Measurements from ENCODE around the gene INS. TPM values are rescaled to one million over a fixed set of nuclear protein-coding genes. Genes with fewer than 3 reads are reported as not detected.

INS gene
- total RNA-seq, 2 donors from 2014 or later = not detected

DNA sequence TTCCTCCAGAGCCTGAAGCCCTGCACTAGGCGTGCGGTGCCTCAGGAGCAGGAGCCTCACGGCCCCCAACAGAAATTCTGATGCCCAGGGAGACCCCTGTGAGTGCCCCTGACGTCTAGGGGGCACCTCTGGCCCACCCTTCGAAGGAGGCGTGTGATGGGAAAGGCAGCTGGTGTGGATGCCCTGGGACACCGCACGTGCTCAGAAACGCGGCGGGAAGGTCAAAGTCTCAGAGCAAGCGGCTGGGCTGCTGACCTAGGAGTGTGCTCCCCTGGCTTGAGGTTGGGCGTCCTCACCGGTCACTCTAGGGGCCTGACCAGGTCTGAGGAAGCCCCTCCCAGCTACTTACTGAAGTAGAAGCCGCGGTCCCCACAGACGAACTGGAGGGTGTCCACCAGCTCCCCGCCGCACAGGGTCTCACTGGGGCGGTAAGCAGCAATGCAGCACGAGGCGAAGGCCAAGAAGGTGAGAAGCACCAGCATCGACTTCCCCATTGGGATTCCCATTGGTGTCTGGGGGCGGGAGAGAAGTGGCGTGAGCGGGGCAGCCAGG, 25.9 kb downstream of the INS start:
- ATAC-seq (ENCODE audit: insufficient number of reproducible peaks, low FRiP score, low read depth) = no peak
- H3K4me3 ChIP-seq = no peak overlapping the region
- TF ChIP-seq, protein P1, sequence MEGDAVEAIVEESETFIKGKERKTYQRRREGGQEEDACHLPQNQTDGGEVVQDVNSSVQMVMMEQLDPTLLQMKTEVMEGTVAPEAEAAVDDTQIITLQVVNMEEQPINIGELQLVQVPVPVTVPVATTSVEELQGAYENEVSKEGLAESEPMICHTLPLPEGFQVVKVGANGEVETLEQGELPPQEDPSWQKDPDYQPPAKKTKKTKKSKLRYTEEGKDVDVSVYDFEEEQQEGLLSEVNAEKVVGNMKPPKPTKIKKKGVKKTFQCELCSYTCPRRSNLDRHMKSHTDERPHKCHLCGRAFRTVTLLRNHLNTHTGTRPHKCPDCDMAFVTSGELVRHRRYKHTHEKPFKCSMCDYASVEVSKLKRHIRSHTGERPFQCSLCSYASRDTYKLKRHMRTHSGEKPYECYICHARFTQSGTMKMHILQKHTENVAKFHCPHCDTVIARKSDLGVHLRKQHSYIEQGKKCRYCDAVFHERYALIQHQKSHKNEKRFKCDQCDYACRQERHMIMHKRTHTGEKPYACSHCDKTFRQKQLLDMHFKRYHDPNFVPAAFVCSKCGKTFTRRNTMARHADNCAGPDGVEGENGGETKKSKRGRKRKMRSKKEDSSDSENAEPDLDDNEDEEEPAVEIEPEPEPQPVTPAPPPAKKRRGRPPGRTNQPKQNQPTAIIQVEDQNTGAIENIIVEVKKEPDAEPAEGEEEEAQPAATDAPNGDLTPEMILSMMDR (IDR thresholded peaks at IDR 0.05) = no peak
- peaks cover 3 to 25% of the 10 kb centered on the region in 2 donors for H3K4me1 ChIP-seq (ENCODE audit: control insufficient read depth in 1 of 2, low read depth in 2 of 2)
- H3K9me3 ChIP-seq = no peaks in the 10 kb centered on the region
- no peak overlapping the region for H3K27ac ChIP-seq
- no peak for DNase-seq (ENCODE audit: low spot score)
- no peaks in the 10 kb centered on the region for H3K36me3 ChIP-seq
- H3K27me3 ChIP-seq (replicated peaks; ENCODE audit: insufficient read depth) = no peaks in the 10 kb centered on the region

DNA sequence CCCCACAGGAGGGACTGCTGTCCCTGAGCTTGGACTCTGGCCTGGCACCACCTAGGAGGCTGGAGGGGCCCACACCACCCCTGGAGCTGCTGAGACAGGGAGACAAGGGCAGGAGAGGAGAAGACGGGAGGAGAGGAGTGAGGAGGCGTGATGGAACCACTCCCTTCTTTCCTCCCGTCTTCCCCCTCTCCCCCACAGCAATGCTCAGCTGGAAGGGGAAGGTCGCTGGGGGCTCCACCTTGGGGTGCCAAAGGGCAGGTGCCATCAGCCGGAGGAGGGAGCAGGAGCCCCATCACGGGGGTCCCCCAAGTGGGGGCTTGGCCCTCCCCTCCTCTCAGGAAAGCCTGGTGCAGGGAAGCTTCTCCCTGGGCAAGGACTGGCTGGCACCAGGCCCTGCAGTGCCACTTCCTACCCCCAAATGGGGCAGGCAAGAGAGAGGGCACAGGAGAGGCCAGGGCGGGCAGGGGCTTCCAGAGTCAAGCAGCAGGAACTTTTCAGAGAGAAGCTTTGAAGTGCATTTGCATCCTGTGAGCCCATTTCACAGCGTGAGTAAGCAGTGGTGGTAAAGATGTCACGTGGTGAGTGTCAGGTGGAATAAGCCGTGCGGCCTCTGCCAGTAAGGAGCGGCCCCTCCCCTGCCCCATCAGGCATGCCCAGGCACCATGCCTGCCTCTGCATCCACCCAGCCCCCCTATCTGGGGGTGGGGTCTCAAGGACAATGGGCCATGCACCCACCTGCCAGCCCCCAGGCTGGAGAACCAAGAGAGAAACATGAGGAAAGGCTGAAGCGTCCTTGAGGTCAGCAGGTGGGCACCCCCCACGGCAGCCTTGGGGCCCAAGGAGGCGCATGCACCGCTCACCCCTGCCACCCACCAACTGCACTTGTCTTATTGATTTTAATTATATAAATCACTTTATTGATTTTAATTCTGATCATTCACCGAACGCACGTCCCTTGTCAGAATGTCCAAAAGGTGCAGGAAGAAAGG, 26.7 kb downstream of the INS start:
- ATAC-seq (ENCODE audit: insufficient number of reproducible peaks, low FRiP score, low read depth) = no peak
- DNase-seq (ENCODE audit: low spot score) = no peak
- no peaks in the 10 kb centered on the region for H3K27me3 ChIP-seq (replicated peaks; ENCODE audit: insufficient read depth)
- H3K4me1 ChIP-seq (ENCODE audit: control insufficient read depth in 1 of 2, low read depth in 2 of 2) = peaks cover 3 to 19% of the 10 kb centered on the region in 2 donors
- TF ChIP-seq, protein P1 (IDR thresholded peaks at IDR 0.05) = no peak
- no peak overlapping the region for H3K27ac ChIP-seq
- no peaks in the 10 kb centered on the region for H3K36me3 ChIP-seq
- H3K9me3 ChIP-seq = no peaks in the 10 kb centered on the region
- no peak overlapping the region for H3K4me3 ChIP-seq

DNA sequence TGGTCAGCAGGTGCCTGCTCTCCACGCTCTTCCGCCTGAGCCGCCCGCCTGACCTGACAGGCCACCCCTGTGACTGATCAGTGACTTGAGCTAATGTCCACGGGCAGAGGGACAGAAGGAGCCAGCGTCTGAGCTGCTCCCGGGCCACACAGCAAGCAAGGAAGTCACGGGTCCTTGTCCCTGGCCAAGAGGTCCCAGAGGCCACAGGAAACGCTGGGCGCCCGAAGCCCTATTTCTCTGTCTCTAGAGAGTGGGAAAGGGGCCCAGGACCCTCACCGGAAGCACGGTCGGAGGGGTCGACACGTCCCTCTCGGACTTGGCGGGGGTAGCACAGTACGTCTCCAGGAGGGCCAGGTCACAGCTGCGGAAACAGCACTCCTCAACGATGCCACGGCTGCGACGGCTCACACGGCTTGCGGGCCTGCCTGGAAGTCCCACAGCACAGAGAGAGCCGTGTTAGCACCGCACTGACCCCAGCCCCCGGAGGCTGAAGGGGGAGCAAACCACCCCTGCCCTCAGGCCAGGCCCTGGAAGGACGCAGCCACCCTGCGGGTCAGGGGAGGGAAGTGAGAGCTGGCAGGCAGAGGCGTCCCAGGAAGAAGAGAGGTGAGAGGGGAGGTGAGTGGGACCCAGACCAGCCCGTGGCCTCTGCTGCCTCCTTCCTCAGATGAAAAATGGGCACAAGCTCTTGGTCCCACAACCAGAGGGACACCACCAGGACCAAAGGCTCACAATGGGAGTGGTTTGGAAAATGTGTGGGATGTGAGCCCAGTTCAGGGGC, 27.6 kb downstream of the INS start:
- TF ChIP-seq, protein P1 (IDR thresholded peaks at IDR 0.05) = no peak
- no peak overlapping the region for H3K27ac ChIP-seq
- H3K36me3 ChIP-seq = no peaks in the 10 kb centered on the region
- no peak overlapping the region for H3K4me3 ChIP-seq
- H3K4me1 ChIP-seq (ENCODE audit: control insufficient read depth in 1 of 2, low read depth in 2 of 2) = peaks cover 3 to 19% of the 10 kb centered on the region in 2 donors
- ATAC-seq (ENCODE audit: insufficient number of reproducible peaks, low FRiP score, low read depth) = no peak
- H3K9me3 ChIP-seq = no peaks in the 10 kb centered on the region
- no peak for DNase-seq (ENCODE audit: low spot score)
- no peaks in the 10 kb centered on the region for H3K27me3 ChIP-seq (replicated peaks; ENCODE audit: insufficient read depth)

DNA sequence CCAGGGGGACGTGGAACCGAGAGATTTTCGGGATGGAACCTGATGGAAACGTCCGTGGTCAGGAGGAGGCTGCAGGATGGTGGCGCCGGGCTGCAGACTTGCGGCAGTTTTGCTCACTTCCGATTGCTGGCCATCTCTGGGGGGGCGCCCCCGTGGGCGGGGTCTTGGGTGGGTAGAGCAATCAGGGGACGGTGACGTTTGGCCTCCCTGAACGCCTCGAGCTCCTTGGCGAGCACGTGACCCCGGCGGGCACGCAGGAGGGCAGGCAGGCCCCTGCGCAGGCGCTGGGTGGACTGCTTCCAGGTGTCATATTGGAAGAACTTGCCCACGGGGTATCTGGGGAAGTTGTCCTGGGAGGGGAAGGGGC, 28.2 kb downstream of the INS start:
- Histone ChIP-seq H3K27me3 (replicated peaks; ENCODE audit: insufficient read depth) (no peaks in the 10 kb centered on the region), H3K9me3 (no peaks in the 10 kb centered on the region), H3K4me1 (ENCODE audit: control insufficient read depth in 1 of 2, low read depth in 2 of 2) (peaks cover 3 to 13% of the 10 kb centered on the region in 2 donors), H3K4me3 (no peak overlapping the region), H3K27ac (no peak overlapping the region), H3K36me3 (no peaks in the 10 kb centered on the region)
- TF ChIP-seq, protein P1 (IDR thresholded peaks at IDR 0.05) = no peak
- DNase-seq (ENCODE audit: low spot score) = no peak
- ATAC-seq (ENCODE audit: insufficient number of reproducible peaks, low FRiP score, low read depth) = no peak

DNA sequence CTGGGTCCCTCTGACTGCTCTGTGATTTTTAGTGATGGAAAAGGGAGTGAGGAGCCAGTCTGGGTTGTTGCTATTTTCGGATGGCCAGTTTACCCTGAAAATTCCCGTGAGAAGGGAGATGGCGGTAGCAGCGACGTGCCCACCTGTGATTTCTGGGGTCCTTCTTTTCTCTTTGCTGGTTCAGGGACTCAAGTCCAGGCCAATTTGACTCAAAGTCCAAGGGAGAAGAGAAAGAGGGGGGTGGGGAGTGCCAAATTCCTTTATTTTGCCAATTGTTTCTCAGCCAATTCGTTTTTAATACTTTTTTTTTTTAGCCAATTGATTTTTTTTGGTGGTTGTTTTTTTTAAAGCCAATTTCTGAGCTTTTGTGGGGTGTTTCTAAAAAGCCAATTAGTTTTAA, 28.8 kb downstream of the INS start:
- no peak for ATAC-seq (ENCODE audit: insufficient number of reproducible peaks, low FRiP score, low read depth)
- Histone ChIP-seq H3K4me3 (no peak overlapping the region), H3K27me3 (replicated peaks; ENCODE audit: insufficient read depth) (no peaks in the 10 kb centered on the region), H3K36me3 (no peaks in the 10 kb centered on the region), H3K27ac (no peak overlapping the region), H3K4me1 (ENCODE audit: control insufficient read depth in 1 of 2, low read depth in 2 of 2) (peaks cover 0 to 7% of the 10 kb centered on the region in 2 donors), H3K9me3 (no peaks in the 10 kb centered on the region)
- TF ChIP-seq, protein P1 (IDR thresholded peaks at IDR 0.05) = no peak
- DNase-seq (ENCODE audit: low spot score) = no peak
